Endothelial cell (in vitro differentiated cells): ENCODE measurements around the gene TLX3. TPM values are rescaled to one million over a fixed set of nuclear protein-coding genes. Genes with fewer than 3 reads are reported as not detected.

ENCODE experiments used
- DNase-seq: peaks from one replicate; pipeline ENCODE4 v3.0.0; 2021; ENCODE audit warnings: low spot score
- H3K27ac Mint-ChIP-seq: one replicate; pipeline ENCODE4 v1.8.0; 2021; ENCODE audit warnings: mixed read lengths, inconsistent platforms; ENCODE audit not compliant: unreplicated experiment
- H3K27me3 Mint-ChIP-seq: one replicate; pipeline ENCODE4 v1.8.0; 2021; ENCODE audit warnings: mild to moderate bottlenecking, moderate library complexity, mixed read lengths, inconsistent platforms; ENCODE audit not compliant: unreplicated experiment
- H3K36me3 Mint-ChIP-seq: one replicate; pipeline ENCODE4 v1.8.0; 2021; ENCODE audit warnings: mild to moderate bottlenecking, low read depth, mixed read lengths, inconsistent platforms; ENCODE audit not compliant: unreplicated experiment
- H3K4me1 Mint-ChIP-seq: one replicate; pipeline ENCODE4 v1.8.0; 2021; ENCODE audit warnings: mild to moderate bottlenecking, mixed read lengths, inconsistent platforms; ENCODE audit not compliant: unreplicated experiment
- H3K4me3 Mint-ChIP-seq: one replicate; pipeline ENCODE4 v1.8.0; 2021; ENCODE audit warnings: mild to moderate bottlenecking, mixed read lengths, inconsistent platforms; ENCODE audit not compliant: unreplicated experiment
- H3K9me3 Mint-ChIP-seq: one replicate; pipeline ENCODE4 v1.8.0; 2021; ENCODE audit warnings: mixed read lengths, inconsistent platforms; ENCODE audit not compliant: unreplicated experiment
- total RNA-seq: library from RNA; stranded (reverse); fragmentation: NEBNext Ultra II Directional; extraction: Animal tissue kit (Norgen Biotek cat#: 25700); gene quantifications from one replicate; pipeline ENCODE4 v1.2.1, GENCODE V29; 2021; ENCODE audit not compliant: unreplicated experiment
- TF ChIP-seq, protein P1 (sequence below): fragments of 200-600 bp; sonication (generic); IDR thresholded peaks from one replicate; pipeline ENCODE4 v1.5.0; 2021; ENCODE audit warnings: antibody characterized with exemption; ENCODE audit not compliant: unreplicated experiment

The TLX3 gene
- total RNA-seq, 1 donor from 2014 or later: 0.23 TPM

DNA sequence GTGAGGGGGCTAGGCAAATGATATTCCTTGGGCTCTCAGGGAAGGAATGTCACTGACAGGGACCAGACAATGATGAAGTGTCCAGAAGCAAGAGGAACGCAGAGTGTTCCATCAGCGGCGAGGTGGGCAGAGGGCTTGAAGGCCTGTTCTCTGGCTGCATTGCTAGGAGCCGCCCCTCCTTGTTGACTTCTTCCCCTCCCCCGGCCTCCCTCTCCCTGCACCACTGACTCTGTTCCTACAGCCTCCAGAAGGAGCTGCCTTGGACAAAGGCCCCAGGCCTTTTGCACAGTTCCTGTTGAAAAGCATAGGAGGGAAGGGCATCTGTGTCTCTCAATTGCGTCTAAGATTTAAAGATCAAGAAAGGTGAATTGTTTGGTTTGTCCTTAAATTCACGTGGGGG lies 12.4 kb downstream of the TLX3 start:
- Mint-ChIP-seq H3K4me1 (peaks cover 2% of the 10 kb centered on the region), H3K27me3 (peaks cover 18% of the 10 kb centered on the region), H3K27ac (no peak overlapping the region), H3K4me3 (no peak overlapping the region), H3K36me3 (no peaks in the 10 kb centered on the region), H3K9me3 (peaks cover 5% of the 10 kb centered on the region)
- no peak for DNase-seq
- TF ChIP-seq, protein P1, sequence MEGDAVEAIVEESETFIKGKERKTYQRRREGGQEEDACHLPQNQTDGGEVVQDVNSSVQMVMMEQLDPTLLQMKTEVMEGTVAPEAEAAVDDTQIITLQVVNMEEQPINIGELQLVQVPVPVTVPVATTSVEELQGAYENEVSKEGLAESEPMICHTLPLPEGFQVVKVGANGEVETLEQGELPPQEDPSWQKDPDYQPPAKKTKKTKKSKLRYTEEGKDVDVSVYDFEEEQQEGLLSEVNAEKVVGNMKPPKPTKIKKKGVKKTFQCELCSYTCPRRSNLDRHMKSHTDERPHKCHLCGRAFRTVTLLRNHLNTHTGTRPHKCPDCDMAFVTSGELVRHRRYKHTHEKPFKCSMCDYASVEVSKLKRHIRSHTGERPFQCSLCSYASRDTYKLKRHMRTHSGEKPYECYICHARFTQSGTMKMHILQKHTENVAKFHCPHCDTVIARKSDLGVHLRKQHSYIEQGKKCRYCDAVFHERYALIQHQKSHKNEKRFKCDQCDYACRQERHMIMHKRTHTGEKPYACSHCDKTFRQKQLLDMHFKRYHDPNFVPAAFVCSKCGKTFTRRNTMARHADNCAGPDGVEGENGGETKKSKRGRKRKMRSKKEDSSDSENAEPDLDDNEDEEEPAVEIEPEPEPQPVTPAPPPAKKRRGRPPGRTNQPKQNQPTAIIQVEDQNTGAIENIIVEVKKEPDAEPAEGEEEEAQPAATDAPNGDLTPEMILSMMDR: no peak

DNA sequence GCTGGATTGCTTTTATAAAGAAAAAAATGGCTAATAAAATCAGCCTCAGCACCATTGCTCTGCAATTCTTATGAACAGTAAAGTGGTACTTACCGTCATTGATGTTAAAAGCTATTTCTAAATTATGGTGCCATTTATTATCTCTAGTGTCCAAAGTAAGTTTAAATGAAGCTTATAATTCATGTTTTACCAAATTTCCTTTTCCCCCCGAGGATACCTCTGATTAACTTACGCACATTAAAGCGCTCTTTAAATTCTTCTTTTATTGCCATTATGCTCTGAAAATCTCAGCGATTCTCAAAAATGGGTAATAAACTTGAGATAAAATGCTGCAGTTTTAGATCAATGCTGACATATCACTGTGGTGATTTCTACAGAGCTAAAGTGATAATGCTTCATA lies 13.5 kb downstream of the TLX3 start:
- TF ChIP-seq, protein P1: no peak
- Mint-ChIP-seq H3K9me3 (peaks cover 5% of the 10 kb centered on the region), H3K27me3 (peaks cover 11% of the 10 kb centered on the region), H3K27ac (no peak overlapping the region), H3K4me1 (no peaks in the 10 kb centered on the region), H3K4me3 (no peak overlapping the region), H3K36me3 (no peaks in the 10 kb centered on the region)
- DNase-seq: no peak

DNA sequence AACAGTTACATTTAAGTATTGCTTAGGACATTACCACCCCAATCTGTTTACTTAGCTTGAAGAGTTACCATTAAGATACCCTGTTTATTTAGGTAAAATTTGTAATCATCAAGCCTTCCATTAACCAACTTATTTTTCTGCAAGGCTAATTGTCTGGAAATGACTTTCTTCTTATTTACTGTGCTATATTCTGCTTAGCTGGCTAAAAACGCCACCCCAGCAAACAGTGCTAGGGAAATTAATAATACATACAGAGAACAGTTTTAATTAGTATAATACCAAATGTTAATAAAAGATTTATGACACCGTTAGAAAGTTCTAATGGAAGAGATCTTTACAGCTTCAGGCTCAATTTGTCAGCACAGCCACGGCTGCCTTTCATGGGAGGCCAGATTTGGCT lies 14.0 kb downstream of the TLX3 start:
- TF ChIP-seq, protein P1: no peak
- Mint-ChIP-seq H3K36me3 (no peaks in the 10 kb centered on the region), H3K27me3 (peaks cover 11% of the 10 kb centered on the region), H3K4me1 (no peaks in the 10 kb centered on the region), H3K9me3 (peaks cover 5% of the 10 kb centered on the region), H3K27ac (no peak overlapping the region), H3K4me3 (no peak overlapping the region)
- DNase-seq: no peak

DNA sequence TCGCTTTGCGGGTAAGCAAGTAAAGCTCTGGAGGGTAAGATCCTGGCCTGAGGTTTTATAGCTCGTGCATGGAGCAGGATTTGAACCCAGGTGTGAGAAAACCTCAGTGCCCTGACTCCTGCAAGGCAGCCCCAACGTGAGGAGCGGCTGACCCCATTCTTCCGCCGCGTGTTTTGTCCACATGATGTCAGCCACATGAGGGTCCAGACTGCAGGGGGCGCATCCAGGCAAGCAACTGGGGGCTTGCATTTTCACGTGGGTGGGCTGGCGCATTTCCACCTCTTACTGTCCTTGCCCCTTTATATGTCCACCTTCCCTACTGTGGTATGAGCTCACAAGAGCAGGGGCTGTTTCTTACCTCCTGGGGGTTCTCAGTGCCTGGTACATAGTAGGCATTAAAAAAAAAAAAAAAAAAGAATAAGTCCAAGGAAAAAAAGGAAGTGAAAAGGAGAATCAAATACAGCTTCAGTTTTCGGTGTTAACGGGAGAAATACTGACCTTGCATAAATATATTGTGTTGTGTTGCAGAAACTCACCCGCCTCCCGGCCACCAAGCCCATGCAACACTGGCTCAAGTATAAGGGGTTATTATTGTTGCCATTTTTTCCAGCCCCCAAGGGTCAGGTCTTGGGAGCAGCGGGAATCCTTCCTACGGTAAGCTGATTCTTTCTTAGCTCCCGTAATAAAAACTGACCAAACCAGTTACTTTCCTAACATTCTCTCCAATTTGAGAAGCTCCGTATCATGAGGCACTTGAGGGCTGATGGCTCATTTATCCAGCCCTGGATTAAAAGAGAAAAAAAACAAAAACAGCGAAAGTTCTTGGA lies 15.0 kb downstream of the TLX3 start:
- H3K27ac Mint-ChIP-seq: no peak overlapping the region
- no peaks in the 10 kb centered on the region for H3K36me3 Mint-ChIP-seq
- peaks cover 5% of the 10 kb centered on the region for H3K27me3 Mint-ChIP-seq
- no peak overlapping the region for H3K4me3 Mint-ChIP-seq
- TF ChIP-seq, protein P1: no peak
- H3K9me3 Mint-ChIP-seq: peaks cover 5% of the 10 kb centered on the region
- no peaks in the 10 kb centered on the region for H3K4me1 Mint-ChIP-seq
- DNase-seq: no peak

GRCh38 chr5:171330021-171330420 lies 21.0 kb downstream of the TLX3 start:
- Mint-ChIP-seq H3K36me3 (no peaks in the 10 kb centered on the region), H3K4me1 (no peaks in the 10 kb centered on the region), H3K9me3 (no peaks in the 10 kb centered on the region), H3K27ac (no peak overlapping the region), H3K27me3 (peaks cover 6% of the 10 kb centered on the region), H3K4me3 (no peak overlapping the region)
- DNase-seq: no peak
- TF ChIP-seq, protein P1: no peak
